K562 (cell line): ENCODE results near the gene HOXB4. TPM values are rescaled to one million over a fixed set of nuclear protein-coding genes. Genes with fewer than 3 reads are reported as not detected.

Experiments
- ELF2 ChIP-seq: fragments of 250-450 bp; sonication (Bioruptor Pico); IDR thresholded peaks from 2 replicates; pipeline ENCODE4 v1.5.0; 2021; ENCODE audit warnings: mild to moderate bottlenecking
- GTF2F1 ChIP-seq: IDR thresholded peaks from 2 replicates; pipeline ENCODE4 v1.6.1; 2011; ENCODE audit warnings: low read depth, low read length, improper control_type of control experiment
- JUN ChIP-seq, 2 experiments: sonication (generic) in 1 of 2; formaldehyde crosslinking in 1 of 2; IDR thresholded peaks; 2 replicates each; pipeline versions ENCODE4 v1.6.1 to v1.8.0; 2012 to 2022; ENCODE audit warnings: borderline replicate concordance in 2 of 2, mild to moderate bottlenecking in 2 of 2, improper control_type of control experiment in 1 of 2, low read depth in 1 of 2, low read length in 1 of 2, missing genetic modification reagents in 1 of 2
- MBD2 ChIP-seq: sonication (generic); IDR thresholded peaks from 2 replicates; pipeline ENCODE4 v1.6.1; 2016; ENCODE audit warnings: low read depth, borderline replicate concordance
- PHB ChIP-seq: fragments of 250-450 bp; sonication (Bioruptor Pico); IDR thresholded peaks from 2 replicates; pipeline ENCODE4 v1.5.0; 2021
- POLR2A ChIP-seq: fragments of 450-650 bp; conservative IDR thresholded peaks from 2 replicates; pipeline ENCODE4 v1.6.1; 2016
- SMAD4 ChIP-seq: fragments of 250-450 bp; sonication (Bioruptor Pico); conservative IDR thresholded peaks from 2 replicates; pipeline ENCODE4 v1.8.0; 2021; ENCODE audit warnings: inconsistent platforms, mild to moderate bottlenecking, moderate library complexity
- TEAD1 ChIP-seq, 2 experiments: fragments of 450-650 bp in 1 of 2; sonication (generic) in 1 of 2; formaldehyde crosslinking; IDR thresholded peaks; 2 replicates each; pipeline versions ENCODE4 v1.4.0 to v1.8.0; 2020 to 2022; ENCODE audit warnings: mild to moderate bottlenecking in 2 of 2, missing genetic modification reagents in 1 of 2
- ZFP30 ChIP-seq: fragments of 250-450 bp; sonication (Bioruptor Pico); IDR thresholded peaks from 2 replicates; pipeline ENCODE4 v1.8.0; 2022; ENCODE audit warnings: moderate library complexity, mild to moderate bottlenecking, inconsistent platforms, borderline replicate concordance
- ZNF12 ChIP-seq: sonication (generic); formaldehyde crosslinking; IDR thresholded peaks from 2 replicates; pipeline ENCODE4 v1.4.0; 2020; ENCODE audit warnings: mild to moderate bottlenecking, missing genetic modification reagents
- ZNF133 ChIP-seq: fragments of 250-450 bp; sonication (Bioruptor Pico); IDR thresholded peaks from 2 replicates; pipeline ENCODE4 v1.4.0; 2020; ENCODE audit warnings: mild to moderate bottlenecking
- ZNF561 ChIP-seq: fragments of 450-650 bp; formaldehyde crosslinking; conservative IDR thresholded peaks from 2 replicates; pipeline ENCODE4 v1.4.0; 2020; ENCODE audit warnings: mild to moderate bottlenecking, moderate library complexity
- ZNF57 ChIP-seq: fragments of 450-650 bp; formaldehyde crosslinking; IDR thresholded peaks from 2 replicates; pipeline ENCODE4 v1.4.0; 2020; ENCODE audit warnings: mild to moderate bottlenecking, moderate library complexity
- polyA plus RNA-seq, 8 experiments: library from polyadenylated mRNA; depleted of rRNA in 4 of 8; stranded (reverse) in 5 of 8; unstranded in 3 of 8; fragments of >200 nt; fragmentation: Nextera tagmentation in 2 of 8; fragmentation: Illumina TruSeq in 1 of 8; extraction: Ambion mirVana in 2 of 8; extraction: Trizol in 1 of 8; gene quantifications; 2 replicates each; pipeline versions ENCODE4 v1.2.1 to v1.2.3, GENCODE V29; 2011 to 2014; ENCODE audit warnings: inconsistent platforms in 1 of 8, missing spikeins in 1 of 8
- total RNA-seq, 7 experiments: library from RNA; depleted of rRNA in 6 of 7; stranded (reverse); fragments of >200 nt in 6 of 7; fragmentation: Illumina TruSeq in 2 of 7; extraction: Trizol in 2 of 7; gene quantifications; 2 replicates each; pipeline versions ENCODE4 v1.2.1 to v1.2.3, GENCODE V29; 2011 to 2021; ENCODE audit warnings: low replicate concordance in 1 of 7
- TF ChIP-seq, protein P1 (sequence below): sonication (generic); formaldehyde crosslinking; IDR thresholded peaks from 2 replicates; pipeline ENCODE4 v1.8.0; 2022; ENCODE audit warnings: mild to moderate bottlenecking, missing genetic modification reagents
- TF ChIP-seq, protein P2 (sequence below): fragments of 250-450 bp; sonication (Bioruptor Pico); IDR thresholded peaks from 2 replicates; pipeline ENCODE4 v1.5.0; 2021; ENCODE audit warnings: mild to moderate bottlenecking, borderline replicate concordance
- TF ChIP-seq, protein P3 (sequence below), 2 experiments: IDR thresholded peaks; 2 replicates each; pipeline ENCODE4 v1.6.1; 2012; ENCODE audit warnings: improper control_type of control experiment in 2 of 2, low read depth in 2 of 2, low read length in 2 of 2, borderline replicate concordance in 1 of 2
- TF ChIP-seq, protein P4 (sequence below): fragments of 250-450 bp; sonication (Bioruptor Pico); IDR thresholded peaks from 2 replicates; pipeline ENCODE4 v1.8.0; 2021; ENCODE audit warnings: mild to moderate bottlenecking, moderate library complexity

HOXB4 gene
- total and polyA plus RNA-seq, 9 of the 15 experiments (the other 6 are each of a cell fraction or from before 2014, with no cell fraction given) = 1.6 to 34.9 (median 14.9) TPM

DNA sequence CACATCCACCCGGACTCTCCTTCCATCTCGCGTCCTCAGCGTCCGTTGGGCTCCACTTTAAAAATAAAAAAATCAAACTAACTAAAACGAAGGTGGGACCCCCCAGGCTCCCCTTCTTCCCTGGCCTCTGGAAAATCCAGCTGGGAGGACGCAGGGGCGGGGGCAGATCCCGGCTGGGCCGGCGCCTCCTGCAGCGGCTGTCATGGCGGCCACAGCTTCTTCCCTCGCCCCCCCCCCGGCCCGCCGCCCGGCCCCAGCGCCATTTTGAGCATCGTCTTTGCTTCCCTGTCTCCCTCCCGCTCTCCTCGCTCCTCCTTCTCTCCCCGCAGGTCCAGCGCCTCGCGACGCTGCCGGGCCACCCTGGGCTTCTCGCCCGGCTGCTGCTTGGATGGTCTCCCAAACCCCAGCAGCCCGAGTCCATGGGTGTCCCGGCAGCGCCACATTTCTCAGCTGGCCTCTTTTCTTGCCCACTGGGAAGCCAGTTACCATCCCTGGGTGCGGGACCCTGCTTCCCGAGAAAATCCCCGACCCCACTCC is 36.5 kb downstream of the HOXB4 start (continued):
- TF ChIP-seq, protein P1, sequence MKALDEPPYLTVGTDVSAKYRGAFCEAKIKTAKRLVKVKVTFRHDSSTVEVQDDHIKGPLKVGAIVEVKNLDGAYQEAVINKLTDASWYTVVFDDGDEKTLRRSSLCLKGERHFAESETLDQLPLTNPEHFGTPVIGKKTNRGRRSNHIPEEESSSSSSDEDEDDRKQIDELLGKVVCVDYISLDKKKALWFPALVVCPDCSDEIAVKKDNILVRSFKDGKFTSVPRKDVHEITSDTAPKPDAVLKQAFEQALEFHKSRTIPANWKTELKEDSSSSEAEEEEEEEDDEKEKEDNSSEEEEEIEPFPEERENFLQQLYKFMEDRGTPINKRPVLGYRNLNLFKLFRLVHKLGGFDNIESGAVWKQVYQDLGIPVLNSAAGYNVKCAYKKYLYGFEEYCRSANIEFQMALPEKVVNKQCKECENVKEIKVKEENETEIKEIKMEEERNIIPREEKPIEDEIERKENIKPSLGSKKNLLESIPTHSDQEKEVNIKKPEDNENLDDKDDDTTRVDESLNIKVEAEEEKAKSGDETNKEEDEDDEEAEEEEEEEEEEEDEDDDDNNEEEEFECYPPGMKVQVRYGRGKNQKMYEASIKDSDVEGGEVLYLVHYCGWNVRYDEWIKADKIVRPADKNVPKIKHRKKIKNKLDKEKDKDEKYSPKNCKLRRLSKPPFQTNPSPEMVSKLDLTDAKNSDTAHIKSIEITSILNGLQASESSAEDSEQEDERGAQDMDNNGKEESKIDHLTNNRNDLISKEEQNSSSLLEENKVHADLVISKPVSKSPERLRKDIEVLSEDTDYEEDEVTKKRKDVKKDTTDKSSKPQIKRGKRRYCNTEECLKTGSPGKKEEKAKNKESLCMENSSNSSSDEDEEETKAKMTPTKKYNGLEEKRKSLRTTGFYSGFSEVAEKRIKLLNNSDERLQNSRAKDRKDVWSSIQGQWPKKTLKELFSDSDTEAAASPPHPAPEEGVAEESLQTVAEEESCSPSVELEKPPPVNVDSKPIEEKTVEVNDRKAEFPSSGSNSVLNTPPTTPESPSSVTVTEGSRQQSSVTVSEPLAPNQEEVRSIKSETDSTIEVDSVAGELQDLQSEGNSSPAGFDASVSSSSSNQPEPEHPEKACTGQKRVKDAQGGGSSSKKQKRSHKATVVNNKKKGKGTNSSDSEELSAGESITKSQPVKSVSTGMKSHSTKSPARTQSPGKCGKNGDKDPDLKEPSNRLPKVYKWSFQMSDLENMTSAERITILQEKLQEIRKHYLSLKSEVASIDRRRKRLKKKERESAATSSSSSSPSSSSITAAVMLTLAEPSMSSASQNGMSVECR (CRISPR knock-in tag) = 0 out of 2 replicates have a peak, but pooled peaks have one; percentile 47
- TF ChIP-seq ZNF133 (no peak), JUN (IDR thresholded peaks at IDR 0.05; ENCODE audit: borderline replicate concordance, low read depth, low read length) (no peak), JUN (CRISPR knock-in tag; IDR thresholded peaks at IDR 0.05; ENCODE audit: borderline replicate concordance) (peak; percentile 42; the same call in 1 of the 2 replicates), TEAD1 (CRISPR knock-in tag; IDR thresholded peaks at IDR 0.05) (peak in 1 of 2 experiments; percentile 53; a peak in 1 of 4 replicates), MBD2 (peak; percentile 27; the same call in 1 of the 2 replicates), ZNF561 (CRISPR knock-in tag) (no peak), ZFP30 (CRISPR knock-in tag) (no peak), ZNF57 (0 out of 2 replicates have a peak, but pooled peaks have one; percentile 45), PHB (0 out of 2 replicates have a peak, but pooled peaks have one; percentile 18), ELF2 (CRISPR knock-in tag) (0 out of 2 replicates have a peak, but pooled peaks have one; percentile 17), POLR2A (peak; percentile 76), GTF2F1 (no peak), ZNF12 (no peak), SMAD4 (0 out of 2 replicates have a peak, but pooled peaks have one; percentile 55)
- TF ChIP-seq, protein P2, sequence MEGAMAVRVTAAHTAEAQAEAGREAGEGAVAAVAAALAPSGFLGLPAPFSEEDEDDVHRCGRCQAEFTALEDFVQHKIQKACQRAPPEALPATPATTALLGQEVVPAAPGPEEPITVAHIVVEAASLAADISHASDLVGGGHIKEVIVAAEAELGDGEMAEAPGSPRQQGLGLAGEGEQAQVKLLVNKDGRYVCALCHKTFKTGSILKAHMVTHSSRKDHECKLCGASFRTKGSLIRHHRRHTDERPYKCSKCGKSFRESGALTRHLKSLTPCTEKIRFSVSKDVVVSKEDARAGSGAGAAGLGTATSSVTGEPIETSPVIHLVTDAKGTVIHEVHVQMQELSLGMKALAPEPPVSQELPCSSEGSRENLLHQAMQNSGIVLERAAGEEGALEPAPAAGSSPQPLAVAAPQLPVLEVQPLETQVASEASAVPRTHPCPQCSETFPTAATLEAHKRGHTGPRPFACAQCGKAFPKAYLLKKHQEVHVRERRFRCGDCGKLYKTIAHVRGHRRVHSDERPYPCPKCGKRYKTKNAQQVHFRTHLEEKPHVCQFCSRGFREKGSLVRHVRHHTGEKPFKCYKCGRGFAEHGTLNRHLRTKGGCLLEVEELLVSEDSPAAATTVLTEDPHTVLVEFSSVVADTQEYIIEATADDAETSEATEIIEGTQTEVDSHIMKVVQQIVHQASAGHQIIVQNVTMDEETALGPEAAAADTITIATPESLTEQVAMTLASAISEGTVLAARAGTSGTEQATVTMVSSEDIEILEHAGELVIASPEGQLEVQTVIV (CRISPR knock-in tag) = peak; percentile 54; the same call in 1 of the 2 replicates
- TF ChIP-seq, protein P3, sequence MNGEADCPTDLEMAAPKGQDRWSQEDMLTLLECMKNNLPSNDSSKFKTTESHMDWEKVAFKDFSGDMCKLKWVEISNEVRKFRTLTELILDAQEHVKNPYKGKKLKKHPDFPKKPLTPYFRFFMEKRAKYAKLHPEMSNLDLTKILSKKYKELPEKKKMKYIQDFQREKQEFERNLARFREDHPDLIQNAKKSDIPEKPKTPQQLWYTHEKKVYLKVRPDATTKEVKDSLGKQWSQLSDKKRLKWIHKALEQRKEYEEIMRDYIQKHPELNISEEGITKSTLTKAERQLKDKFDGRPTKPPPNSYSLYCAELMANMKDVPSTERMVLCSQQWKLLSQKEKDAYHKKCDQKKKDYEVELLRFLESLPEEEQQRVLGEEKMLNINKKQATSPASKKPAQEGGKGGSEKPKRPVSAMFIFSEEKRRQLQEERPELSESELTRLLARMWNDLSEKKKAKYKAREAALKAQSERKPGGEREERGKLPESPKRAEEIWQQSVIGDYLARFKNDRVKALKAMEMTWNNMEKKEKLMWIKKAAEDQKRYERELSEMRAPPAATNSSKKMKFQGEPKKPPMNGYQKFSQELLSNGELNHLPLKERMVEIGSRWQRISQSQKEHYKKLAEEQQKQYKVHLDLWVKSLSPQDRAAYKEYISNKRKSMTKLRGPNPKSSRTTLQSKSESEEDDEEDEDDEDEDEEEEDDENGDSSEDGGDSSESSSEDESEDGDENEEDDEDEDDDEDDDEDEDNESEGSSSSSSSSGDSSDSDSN (IDR thresholded peaks at IDR 0.05; ENCODE audit: borderline replicate concordance in 1 of 2, low read depth in 2 of 2, low read length in 2 of 2) = peak; percentile 22 to 84; a peak in 2 of 4 replicates
- TF ChIP-seq, protein P4, sequence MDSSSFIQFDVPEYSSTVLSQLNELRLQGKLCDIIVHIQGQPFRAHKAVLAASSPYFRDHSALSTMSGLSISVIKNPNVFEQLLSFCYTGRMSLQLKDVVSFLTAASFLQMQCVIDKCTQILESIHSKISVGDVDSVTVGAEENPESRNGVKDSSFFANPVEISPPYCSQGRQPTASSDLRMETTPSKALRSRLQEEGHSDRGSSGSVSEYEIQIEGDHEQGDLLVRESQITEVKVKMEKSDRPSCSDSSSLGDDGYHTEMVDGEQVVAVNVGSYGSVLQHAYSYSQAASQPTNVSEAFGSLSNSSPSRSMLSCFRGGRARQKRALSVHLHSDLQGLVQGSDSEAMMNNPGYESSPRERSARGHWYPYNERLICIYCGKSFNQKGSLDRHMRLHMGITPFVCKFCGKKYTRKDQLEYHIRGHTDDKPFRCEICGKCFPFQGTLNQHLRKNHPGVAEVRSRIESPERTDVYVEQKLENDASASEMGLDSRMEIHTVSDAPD = no peak
